Measurements from ENCODE around the gene SUSD6.

GRCh38 chr14:69701857-69702256, 90.5 kb downstream of the SUSD6 start:
- TF ChIP-seq CTCF (IDR thresholded peaks at IDR 0.05; ENCODE audit: low read depth, low read length) = no peak
- no peak for TF ChIP-seq EZH2phosphoT487 (IDR thresholded peaks at IDR 0.05; ENCODE audit: low read depth)

All from OCI-LY3 (cell line).